HEK293 (cell line): ENCODE results near the gene MRTFA.

Source experiments
- EGR2 ChIP-seq: fragments of 450-650 bp; formaldehyde crosslinking; IDR thresholded peaks from 2 replicates; pipeline ENCODE4 v1.5.1; 2016; ENCODE audit warnings: low read depth, missing biosample characterization, missing genetic modification characterization
- GLIS2 ChIP-seq: fragments of 450-650 bp; formaldehyde crosslinking; IDR thresholded peaks from 2 replicates; pipeline ENCODE4 v1.5.1; 2016; ENCODE audit warnings: missing biosample characterization, missing genetic modification characterization
- SALL2 ChIP-seq: fragments of 450-650 bp; formaldehyde crosslinking; IDR thresholded peaks from 2 replicates; pipeline ENCODE4 v1.5.0; 2017; ENCODE audit warnings: missing biosample characterization, mild to moderate bottlenecking, missing genetic modification characterization, borderline replicate concordance
- SCRT2 ChIP-seq: fragments of 450-650 bp; formaldehyde crosslinking; IDR thresholded peaks from 2 replicates; pipeline ENCODE4 v1.5.1; 2016; ENCODE audit warnings: missing biosample characterization, missing genetic modification characterization
- TCF7L2 ChIP-seq: IDR thresholded peaks from 2 replicates; pipeline ENCODE4 v1.6.1; 2011; ENCODE audit warnings: low read depth, mild to moderate bottlenecking, inconsistent platforms, low read length, moderate library complexity, borderline replicate concordance
- WT1 ChIP-seq: fragments of 450-650 bp; formaldehyde crosslinking; IDR thresholded peaks from 2 replicates; pipeline ENCODE4 v1.5.1; 2016; ENCODE audit warnings: missing biosample characterization, missing genetic modification characterization
- ZBTB17 ChIP-seq: fragments of 450-650 bp; formaldehyde crosslinking; IDR thresholded peaks from 2 replicates; pipeline ENCODE4 v1.5.1; 2016; ENCODE audit warnings: missing biosample characterization, missing genetic modification characterization
- ZBTB49 ChIP-seq: fragments of 450-650 bp; formaldehyde crosslinking; IDR thresholded peaks from 2 replicates; pipeline ENCODE4 v1.5.1; 2016; ENCODE audit warnings: missing biosample characterization, missing genetic modification characterization, low read depth
- ZFP41 ChIP-seq: fragments of 450-650 bp; formaldehyde crosslinking; IDR thresholded peaks from 2 replicates; pipeline ENCODE4 v1.5.1; 2016; ENCODE audit warnings: missing biosample characterization, missing genetic modification characterization, borderline replicate concordance
- ZNF155 ChIP-seq: fragments of 450-650 bp; formaldehyde crosslinking; IDR thresholded peaks from 2 replicates; pipeline ENCODE4 v1.5.1; 2016; ENCODE audit warnings: missing biosample characterization, missing genetic modification characterization
- ZNF18 ChIP-seq: fragments of 450-650 bp; formaldehyde crosslinking; IDR thresholded peaks from 2 replicates; pipeline ENCODE4 v1.5.1; 2016; ENCODE audit warnings: missing biosample characterization, missing genetic modification characterization
- ZNF280D ChIP-seq: fragments of 450-650 bp; formaldehyde crosslinking; IDR thresholded peaks from 2 replicates; pipeline ENCODE4 v1.5.1; 2016; ENCODE audit warnings: missing biosample characterization, missing genetic modification characterization
- ZNF335 ChIP-seq: fragments of 450-650 bp; formaldehyde crosslinking; conservative IDR thresholded peaks from 2 replicates; pipeline ENCODE4 v1.5.1; 2016; ENCODE audit warnings: missing biosample characterization, missing genetic modification characterization
- ZNF341 ChIP-seq: fragments of 450-650 bp; formaldehyde crosslinking; IDR thresholded peaks from 2 replicates; pipeline ENCODE4; 2016; ENCODE audit warnings: low read depth, missing biosample characterization, missing genetic modification characterization
- ZNF530 ChIP-seq: fragments of 450-650 bp; formaldehyde crosslinking; IDR thresholded peaks from 2 replicates; pipeline ENCODE4 v1.5.1; 2016; ENCODE audit warnings: low read depth, missing biosample characterization, missing genetic modification characterization
- ZNF600 ChIP-seq: fragments of 450-650 bp; formaldehyde crosslinking; IDR thresholded peaks from 2 replicates; pipeline ENCODE4 v1.5.1; 2016; ENCODE audit warnings: missing biosample characterization, missing genetic modification characterization
- ZNF626 ChIP-seq: fragments of 450-650 bp; sonication (Bioruptor Pico); formaldehyde crosslinking; IDR thresholded peaks from 2 replicates; pipeline ENCODE4 v1.5.1; 2018; ENCODE audit warnings: missing biosample characterization, missing genetic modification characterization, inconsistent platforms
- ZNF629 ChIP-seq: fragments of 450-650 bp; formaldehyde crosslinking; IDR thresholded peaks from 2 replicates; pipeline ENCODE4 v1.5.1; 2017; ENCODE audit warnings: missing biosample characterization, missing genetic modification characterization
- ZNF658 ChIP-seq: fragments of 450-650 bp; formaldehyde crosslinking; IDR thresholded peaks from 2 replicates; pipeline ENCODE4; 2016; ENCODE audit warnings: missing biosample characterization, missing genetic modification characterization
- ZSCAN18 ChIP-seq: fragments of 450-650 bp; formaldehyde crosslinking; IDR thresholded peaks from 2 replicates; pipeline ENCODE4 v1.5.1; 2016; ENCODE audit warnings: missing biosample characterization, missing genetic modification characterization
- ZXDB ChIP-seq: fragments of 450-650 bp; formaldehyde crosslinking; IDR thresholded peaks from 2 replicates; pipeline ENCODE4 v1.5.1; 2016; ENCODE audit warnings: missing biosample characterization, missing genetic modification characterization

Gene MRTFA

GRCh38 chr22:40637183-40638150, 948 bp upstream of the MRTFA start (continued):
- TF ChIP-seq ZSCAN18 = no peak
- TF ChIP-seq ZNF18 = no peak
- no peak for TF ChIP-seq ZXDB (tag by site-specific recombination)
- no peak for TF ChIP-seq EGR2 (tag by site-specific recombination)
- no peak for TF ChIP-seq ZNF341 (tag by site-specific recombination)
- no peak for TF ChIP-seq WT1 (tag by site-specific recombination)
- TF ChIP-seq ZBTB49 (tag by site-specific recombination) = no peak
- TF ChIP-seq TCF7L2 = no peak
- TF ChIP-seq SCRT2 (tag by site-specific recombination) = peak; percentile 26; the same call in 1 of the 2 replicates
- no peak for TF ChIP-seq ZNF530 (tag by site-specific recombination)
- no peak for TF ChIP-seq SALL2
- TF ChIP-seq ZFP41 (tag by site-specific recombination) = no peak
- TF ChIP-seq ZNF629 = no peak
- TF ChIP-seq ZNF600 (tag by site-specific recombination) = 0 out of 2 replicates have a peak, but pooled peaks have one; percentile 12
- TF ChIP-seq ZBTB17 (tag by site-specific recombination) = no peak
- TF ChIP-seq ZNF155 (tag by site-specific recombination) = no peak
- no peak for TF ChIP-seq ZNF658 (tag by site-specific recombination)
- TF ChIP-seq ZNF280D (tag by site-specific recombination) = no peak
- peak; percentile 57 for TF ChIP-seq ZNF335 (tag by site-specific recombination)
- TF ChIP-seq ZNF626 = no peak
- no peak for TF ChIP-seq GLIS2 (tag by site-specific recombination)
